GM15510 (cell line): ENCODE data around the gene FLNA.

Experiments
- POLR2A ChIP-seq: IDR thresholded peaks from 3 replicates; pipeline ENCODE4 v1.6.1; 2011; ENCODE audit warnings: borderline replicate concordance; ENCODE audit not compliant: insufficient read length; ENCODE audit errors: extremely low read depth

The FLNA gene

GRCh38 chrX:154355094-154355775 lies 19.2 kb downstream of the FLNA start:
- TF ChIP-seq POLR2A = no peak

GRCh38 chrX:154354516-154354915 lies 19.9 kb downstream of the FLNA start:
- TF ChIP-seq POLR2A = no peak

GRCh38 chrX:154354013-154354412 lies 20.4 kb downstream of the FLNA start:
- no peak for TF ChIP-seq POLR2A

- no peak for TF ChIP-seq POLR2A
Observed at GRCh38 chrX:154353172-154353843, 21.1 kb downstream of the FLNA start.

- TF ChIP-seq POLR2A = no peak
Observed at GRCh38 chrX:154352466-154352865, 22.0 kb downstream of the FLNA start.

GRCh38 chrX:154352012-154352401 lies 22.4 kb downstream of the FLNA start:
- no peak for TF ChIP-seq POLR2A

GRCh38 chrX:154351183-154352011 lies 23.0 kb downstream of the FLNA start:
- no peak for TF ChIP-seq POLR2A

GRCh38 chrX:154350429-154351182 lies 23.8 kb downstream of the FLNA start:
- TF ChIP-seq POLR2A = no peak

- no peak for TF ChIP-seq POLR2A
Observed at GRCh38 chrX:154349979-154350378, 24.5 kb downstream of the FLNA start.

- no peak for TF ChIP-seq POLR2A
Observed at GRCh38 chrX:154349359-154349935, 25.0 kb downstream of the FLNA start.

- TF ChIP-seq POLR2A = peak; percentile 17
Observed at GRCh38 chrX:154348646-154349358, 25.6 kb downstream of the FLNA start.

GRCh38 chrX:154348114-154348531 lies 26.3 kb downstream of the FLNA start:
- TF ChIP-seq POLR2A = no peak

- no peak for TF ChIP-seq POLR2A
Observed at GRCh38 chrX:154334496-154334895, 39.9 kb downstream of the FLNA start.

- TF ChIP-seq POLR2A = no peak
Observed at GRCh38 chrX:154333837-154334271, 40.6 kb downstream of the FLNA start.

- TF ChIP-seq POLR2A = no peak
Observed at GRCh38 chrX:154333116-154333515, 41.3 kb downstream of the FLNA start.

- no peak for TF ChIP-seq POLR2A
Observed at GRCh38 chrX:154332561-154332960, 41.9 kb downstream of the FLNA start.
